Endodermal cell (in vitro differentiated cells): Measurements from ENCODE around the gene AGPAT3. TPM values are rescaled to one million over a fixed set of nuclear protein-coding genes. Genes with fewer than 3 reads are reported as not detected.
A peak's percentile ranks its signal among the peaks of the same experiment; 100 is the strongest.

Source experiments
- DNase-seq: peaks from one replicate; pipeline ENCODE4 v3.0.0-alpha.2; 2017
- H3K27ac ChIP-seq: 2 replicates; pipeline ENCODE4 v1.5.1; 2013; ENCODE audit warnings: mild to moderate bottlenecking, low read depth, low read length, moderate library complexity
- H3K27me3 ChIP-seq: 2 replicates; pipeline ENCODE4 v1.6.1; 2013; ENCODE audit warnings: mild to moderate bottlenecking, low read length, moderate library complexity; ENCODE audit not compliant: insufficient read depth, control insufficient read depth, poor library complexity, severe bottlenecking
- H3K36me3 ChIP-seq: 2 replicates; pipeline ENCODE4 v1.7.0; 2013; ENCODE audit warnings: mild to moderate bottlenecking, low read length, moderate library complexity; ENCODE audit not compliant: control insufficient read depth, insufficient read depth
- H3K4me1 ChIP-seq: one replicate; pipeline ENCODE4 v1.7.0; 2013; ENCODE audit warnings: low read length; ENCODE audit not compliant: control insufficient read depth, insufficient read depth
- H3K4me3 ChIP-seq: 2 replicates; pipeline ENCODE4 v1.5.1; 2013; ENCODE audit warnings: mild to moderate bottlenecking, low read length, moderate library complexity
- H3K9ac ChIP-seq: 2 replicates; pipeline ENCODE4 v1.6.1; 2013; ENCODE audit warnings: mild to moderate bottlenecking, low read length, moderate library complexity; ENCODE audit not compliant: poor library complexity, severe bottlenecking; ENCODE audit errors: extremely low read depth
- H3K9me3 ChIP-seq: 2 replicates; pipeline ENCODE4 v1.6.1; 2013; ENCODE audit warnings: mild to moderate bottlenecking, low read length, moderate library complexity; ENCODE audit not compliant: control insufficient read depth
- H3K27ac Mint-ChIP-seq: 2 replicates; pipeline ENCODE4 v1.8.0; 2020; ENCODE audit warnings: mixed read lengths
- H3K27me3 Mint-ChIP-seq: 2 replicates; pipeline ENCODE4 v1.8.0; 2021; ENCODE audit warnings: mild to moderate bottlenecking, mixed read lengths; ENCODE audit not compliant: insufficient read depth
- H3K36me3 Mint-ChIP-seq: 2 replicates; pipeline ENCODE4 v1.8.0; 2020; ENCODE audit warnings: low read depth, mixed read lengths
- H3K4me1 Mint-ChIP-seq: 2 replicates; pipeline ENCODE4 v1.8.0; 2020; ENCODE audit warnings: mixed read lengths
- H3K4me3 Mint-ChIP-seq: 2 replicates; pipeline ENCODE4 v1.8.0; 2020; ENCODE audit warnings: mild to moderate bottlenecking, moderate library complexity, mixed read lengths
- H3K9me3 Mint-ChIP-seq: 2 replicates; pipeline ENCODE4 v1.8.0; 2020; ENCODE audit warnings: mild to moderate bottlenecking, mixed read lengths
- WGBS, 2 experiments: methylation state at CpG; one replicate each; pipeline versions ENCODE4 v1.1.5 to v1.1.7; 2013; ENCODE audit warnings: missing lambda C conversion rate in 2 of 2, mixed read lengths in 1 of 2; ENCODE audit not compliant: insufficient coverage in 1 of 2, insufficient read length in 1 of 2; 5-methylcytosine and 5-hydroxymethylcytosine counted together
- total RNA-seq, 2 donors: library from RNA; stranded (reverse); fragmentation: NEBNext Ultra II Directional in 1 of 2; extraction: Animal tissue kit (Norgen Biotek cat#: 25700) in 1 of 2; gene quantifications; 2 replicates in 1 of 2; 3 replicates in 1 of 2; pipeline ENCODE4 v1.2.1, GENCODE V29; 2021
- TF ChIP-seq, protein P1 (sequence below): fragments of 200-600 bp; sonication (generic); conservative IDR thresholded peaks from 2 replicates; pipeline ENCODE4 v1.5.0; 2021; ENCODE audit warnings: antibody characterized with exemption, mild to moderate bottlenecking

AGPAT3 gene
- total RNA-seq, 2 donors from 2014 or later: 44.0 to 74.4 TPM

DNA sequence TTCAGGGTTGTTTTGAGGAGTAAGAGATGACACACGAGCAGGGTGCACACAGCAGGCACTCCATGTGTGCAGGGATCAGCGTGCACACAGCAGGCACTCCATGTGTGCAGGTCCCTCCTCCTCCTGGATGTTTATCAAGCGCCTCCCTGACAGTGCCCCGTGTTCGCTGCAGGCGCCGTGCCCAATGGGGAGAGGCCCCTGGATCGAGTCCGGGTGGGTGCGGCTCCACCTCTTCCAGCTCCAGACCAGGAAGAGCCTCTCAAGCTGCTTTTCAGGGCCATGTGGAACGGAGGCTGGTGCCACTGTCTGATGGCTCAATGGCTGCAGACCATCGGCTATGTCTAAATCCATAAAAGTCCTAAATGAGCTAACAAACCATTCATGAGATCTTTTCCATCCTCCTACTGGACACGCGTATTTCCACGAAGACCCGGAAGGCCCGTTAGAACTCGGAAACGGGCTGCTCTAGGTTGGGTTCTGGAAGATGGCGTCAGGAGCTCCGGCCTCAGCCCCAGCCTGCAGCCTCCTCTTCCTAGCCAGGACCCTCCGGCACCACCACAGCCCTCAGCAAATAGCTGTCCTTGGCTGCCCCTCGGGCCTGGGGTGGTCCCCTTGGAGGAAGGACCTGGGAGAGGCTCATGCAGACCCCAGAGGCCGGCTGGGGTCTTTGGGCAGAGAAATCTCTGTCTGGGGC, 39.6 kb upstream of the AGPAT3 start:
- peaks cover 4% of the 10 kb centered on the region for H3K4me1 Mint-ChIP-seq
- DNase-seq: no peak
- H3K27me3 ChIP-seq: no peaks in the 10 kb centered on the region
- no peak overlapping the region for H3K27ac Mint-ChIP-seq
- TF ChIP-seq, protein P1, sequence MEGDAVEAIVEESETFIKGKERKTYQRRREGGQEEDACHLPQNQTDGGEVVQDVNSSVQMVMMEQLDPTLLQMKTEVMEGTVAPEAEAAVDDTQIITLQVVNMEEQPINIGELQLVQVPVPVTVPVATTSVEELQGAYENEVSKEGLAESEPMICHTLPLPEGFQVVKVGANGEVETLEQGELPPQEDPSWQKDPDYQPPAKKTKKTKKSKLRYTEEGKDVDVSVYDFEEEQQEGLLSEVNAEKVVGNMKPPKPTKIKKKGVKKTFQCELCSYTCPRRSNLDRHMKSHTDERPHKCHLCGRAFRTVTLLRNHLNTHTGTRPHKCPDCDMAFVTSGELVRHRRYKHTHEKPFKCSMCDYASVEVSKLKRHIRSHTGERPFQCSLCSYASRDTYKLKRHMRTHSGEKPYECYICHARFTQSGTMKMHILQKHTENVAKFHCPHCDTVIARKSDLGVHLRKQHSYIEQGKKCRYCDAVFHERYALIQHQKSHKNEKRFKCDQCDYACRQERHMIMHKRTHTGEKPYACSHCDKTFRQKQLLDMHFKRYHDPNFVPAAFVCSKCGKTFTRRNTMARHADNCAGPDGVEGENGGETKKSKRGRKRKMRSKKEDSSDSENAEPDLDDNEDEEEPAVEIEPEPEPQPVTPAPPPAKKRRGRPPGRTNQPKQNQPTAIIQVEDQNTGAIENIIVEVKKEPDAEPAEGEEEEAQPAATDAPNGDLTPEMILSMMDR: no peak
- H3K4me3 Mint-ChIP-seq: no peak overlapping the region
- 94% methylated on average over 19 to 24 of the region's 24 CpGs for WGBS, 2 experiments
- H3K36me3 Mint-ChIP-seq: peaks cover 2% of the 10 kb centered on the region
- H3K4me3 ChIP-seq: no peak overlapping the region
- no peak overlapping the region for H3K27ac ChIP-seq
- H3K9ac ChIP-seq: no peak overlapping the region
- no peaks in the 10 kb centered on the region for H3K36me3 ChIP-seq
- peaks cover 8% of the 10 kb centered on the region for H3K9me3 Mint-ChIP-seq
- peaks cover 3% of the 10 kb centered on the region for H3K27me3 Mint-ChIP-seq
- H3K9me3 ChIP-seq: no peaks in the 10 kb centered on the region
- no peaks in the 10 kb centered on the region for H3K4me1 ChIP-seq

- no peak overlapping the region for H3K4me3 Mint-ChIP-seq
- H3K9me3 ChIP-seq: no peaks in the 10 kb centered on the region
These were observed 38.9 kb upstream of the AGPAT3 start for GRCh38 chr21:43825936-43826622.

GRCh38 chr21:43826623-43826974, 38.4 kb upstream of the AGPAT3 start:
- 89 to 92% methylated on average over 8 of the region's 8 CpGs for WGBS, 2 experiments
- TF ChIP-seq, protein P1: no peak
- peak overlapping the region; percentile 44 for H3K27ac Mint-ChIP-seq

More at GRCh38 chr21:43825936-43826622, 38.9 kb upstream of the AGPAT3 start:
- Histone ChIP-seq H3K4me3 (no peak overlapping the region), H3K36me3 (no peaks in the 10 kb centered on the region), H3K4me1 (no peaks in the 10 kb centered on the region), H3K9ac (no peak overlapping the region), H3K27me3 (no peaks in the 10 kb centered on the region), H3K27ac (no peak overlapping the region)
- WGBS, 2 experiments: 84 to 89% methylated on average over 25 to 31 of the region's 31 CpGs
- Mint-ChIP-seq H3K27me3 (peaks cover 4% of the 10 kb centered on the region), H3K4me1 (peaks cover 4% of the 10 kb centered on the region), H3K9me3 (peaks cover 1% of the 10 kb centered on the region), H3K27ac (peak overlapping the region; percentile 44), H3K36me3 (no peaks in the 10 kb centered on the region)
- DNase-seq: peak; percentile 75
- TF ChIP-seq, protein P1: peak; percentile 62

More at GRCh38 chr21:43826623-43826974, 38.4 kb upstream of the AGPAT3 start:
- Histone ChIP-seq H3K4me3 (no peak overlapping the region), H3K9me3 (no peaks in the 10 kb centered on the region), H3K36me3 (no peaks in the 10 kb centered on the region), H3K27me3 (no peaks in the 10 kb centered on the region), H3K4me1 (no peaks in the 10 kb centered on the region), H3K27ac (no peak overlapping the region), H3K9ac (no peak overlapping the region)
- Mint-ChIP-seq H3K4me3 (no peak overlapping the region), H3K27me3 (peaks cover 4% of the 10 kb centered on the region), H3K36me3 (no peaks in the 10 kb centered on the region), H3K4me1 (peaks cover 4% of the 10 kb centered on the region), H3K9me3 (no peaks in the 10 kb centered on the region)
- no peak for DNase-seq
